ENCODE results near the gene DLG2. TPM values are rescaled to one million over a fixed set of nuclear protein-coding genes. Genes with fewer than 3 reads are reported as not detected.
"Not testable (repeated sequence)": the region's sequence is repeated elsewhere in the genome, so short reads cannot be mapped to it uniquely, and the experiment has no call there.

The DLG2 gene
- total RNA-seq, 1 experiment from 2014 or later = 0.20 TPM

DNA sequence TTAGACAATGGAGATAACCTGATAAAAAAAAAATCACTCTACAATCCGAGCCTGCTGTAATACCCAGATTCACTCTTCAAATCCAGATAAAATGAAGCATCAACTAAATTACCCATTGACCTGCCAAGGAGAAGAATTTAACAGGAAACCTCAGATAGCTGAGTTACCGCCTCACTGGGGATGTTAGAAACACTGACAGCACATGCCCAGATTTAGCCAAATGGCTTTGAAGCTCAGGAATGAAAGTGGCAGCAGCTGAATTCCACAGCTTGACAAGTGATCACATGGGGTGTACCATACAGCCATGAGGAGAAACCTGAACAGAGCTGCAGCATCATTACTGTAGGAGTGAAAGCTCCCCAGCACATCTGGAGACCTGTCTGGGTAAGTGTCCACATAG lies 807.6 kb downstream of the DLG2 start:
- in situ Hi-C loops (cut with HindIII; ENCODE audit: low pct_unique_long_range_greater_than_20kb, low sequenced_read_pairs) = no loop called here
- DNase-seq (ENCODE audit: low read depth) = no peak

GRCh38 chr11:84819128-84819527 lies 808.0 kb downstream of the DLG2 start:
- in situ Hi-C loops (cut with HindIII; ENCODE audit: low pct_unique_long_range_greater_than_20kb, low sequenced_read_pairs) = no loop called here
- DNase-seq (ENCODE audit: low read depth) = no peak

- in situ Hi-C loops (cut with HindIII; ENCODE audit: low pct_unique_long_range_greater_than_20kb, low sequenced_read_pairs) = no loop called here
- no peak for DNase-seq (ENCODE audit: low read depth)
Observed at GRCh38 chr11:84817998-84818397, 809.1 kb downstream of the DLG2 start.

- in situ Hi-C loops (cut with HindIII; ENCODE audit: low pct_unique_long_range_greater_than_20kb, low sequenced_read_pairs) = no loop called here
- no peak for DNase-seq (ENCODE audit: low read depth)
Observed at GRCh38 chr11:84812471-84812969, 814.6 kb downstream of the DLG2 start.

DNA sequence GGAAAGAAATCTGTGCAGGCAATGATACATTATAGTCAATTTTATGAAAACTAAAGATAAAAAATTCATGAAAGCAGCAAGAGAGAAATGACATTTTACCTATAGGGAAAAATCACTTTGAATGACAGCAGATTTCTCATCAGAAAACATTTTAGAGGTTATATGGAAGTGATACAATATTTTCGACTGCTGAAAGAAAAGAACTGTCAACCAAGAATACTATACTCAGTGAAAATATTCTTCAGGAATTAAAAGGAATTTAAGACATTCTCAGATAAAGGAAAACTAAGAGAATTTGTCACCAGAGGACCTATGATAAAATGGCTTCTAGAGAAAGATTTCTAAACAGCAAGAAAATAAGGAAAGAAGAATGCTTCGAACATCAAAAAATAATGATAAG lies 820.8 kb downstream of the DLG2 start:
- DNase-seq (ENCODE audit: low read depth) = no peak
- in situ Hi-C loops (cut with HindIII; ENCODE audit: low pct_unique_long_range_greater_than_20kb, low sequenced_read_pairs) = no loop called here

DNA sequence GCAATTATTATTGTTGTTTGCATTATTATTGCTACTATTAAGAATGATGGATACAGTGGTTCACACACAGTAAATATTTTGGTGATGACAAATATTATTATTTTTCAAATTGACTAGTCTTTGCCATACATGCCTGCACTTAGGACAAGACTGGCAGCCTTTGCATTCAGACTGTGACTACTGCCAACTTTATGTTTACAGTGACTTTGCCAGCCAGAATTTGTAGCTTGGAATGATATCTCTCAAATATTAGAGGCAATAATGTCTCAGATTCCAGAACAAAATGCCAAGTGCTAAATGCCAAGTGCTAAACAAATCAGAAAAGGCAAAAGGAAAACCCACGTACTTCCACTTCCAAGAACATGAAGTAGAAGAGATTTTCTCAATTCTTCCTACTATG lies 823.1 kb downstream of the DLG2 start:
- in situ Hi-C loops (cut with HindIII; ENCODE audit: low pct_unique_long_range_greater_than_20kb, low sequenced_read_pairs) = no loop called here
- no peak for DNase-seq (ENCODE audit: low read depth)

- in situ Hi-C loops (cut with HindIII; ENCODE audit: low pct_unique_long_range_greater_than_20kb, low sequenced_read_pairs) = no loop called here
- no peak for DNase-seq (ENCODE audit: low read depth)
Observed at GRCh38 chr11:84800755-84801346, 826.3 kb downstream of the DLG2 start.

- in situ Hi-C loops (cut with HindIII; ENCODE audit: low pct_unique_long_range_greater_than_20kb, low sequenced_read_pairs) = no loop called here
- DNase-seq (ENCODE audit: low read depth) = no peak
Observed at GRCh38 chr11:84799112-84799511, 828.0 kb downstream of the DLG2 start.

DNA sequence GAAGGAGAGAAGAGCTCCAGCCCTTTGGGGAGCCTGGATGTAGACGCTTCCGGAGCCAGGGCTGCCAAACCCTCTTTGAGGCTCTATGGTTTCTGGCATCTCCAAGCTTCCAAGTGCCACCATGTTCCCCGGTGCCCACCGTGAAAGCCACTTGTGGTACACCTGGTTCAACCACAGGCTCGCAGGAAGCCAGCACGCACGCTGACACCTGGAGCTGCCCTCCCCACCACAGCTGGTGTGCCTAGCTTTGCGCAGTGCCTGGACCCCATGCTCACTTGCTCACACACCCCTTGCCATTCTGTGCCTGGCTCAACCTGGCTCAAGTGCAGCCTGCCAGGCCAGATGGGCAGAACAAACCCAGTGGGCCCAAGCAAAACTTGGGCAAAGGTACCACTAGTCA lies 831.4 kb downstream of the DLG2 start:
- in situ Hi-C loops (cut with HindIII; ENCODE audit: low pct_unique_long_range_greater_than_20kb, low sequenced_read_pairs) = no loop called here

DNA sequence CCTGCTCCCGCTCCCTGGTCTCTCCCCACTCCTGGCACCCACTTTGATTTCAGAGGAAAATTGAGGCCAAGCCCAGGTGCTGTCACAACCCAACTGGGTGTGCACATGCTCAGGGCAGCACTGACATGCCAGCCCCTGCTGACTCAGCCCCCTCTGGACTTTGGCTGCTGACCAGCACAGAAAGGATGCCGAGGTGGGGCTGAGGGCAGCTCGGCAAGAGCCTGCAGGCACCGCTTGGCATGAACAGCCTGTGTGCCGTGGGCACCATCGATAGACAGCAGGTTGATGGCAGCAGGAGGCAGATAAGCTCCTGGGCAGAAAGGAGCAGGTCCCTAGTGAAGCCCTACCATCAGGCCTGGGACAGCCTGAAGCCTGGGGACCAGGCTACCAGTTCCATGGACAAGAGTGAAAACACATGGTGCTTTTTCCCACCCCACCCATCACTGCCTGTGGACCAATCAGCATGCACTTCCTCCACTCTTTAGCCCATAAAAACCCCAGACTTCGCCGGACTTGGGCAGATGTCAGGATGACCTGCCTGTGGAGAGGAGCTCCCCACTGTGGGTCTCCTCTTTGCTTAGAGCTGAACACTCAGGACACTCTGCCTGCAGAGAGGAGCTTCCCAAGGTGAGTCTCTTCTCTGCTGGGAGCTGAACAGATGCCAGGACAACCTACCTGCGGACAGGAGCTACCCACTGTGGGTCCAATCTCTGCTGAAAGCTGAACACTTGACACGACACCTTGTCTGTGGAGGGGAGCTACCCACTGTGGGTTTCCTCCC lies 832.3 kb downstream of the DLG2 start:
- DNase-seq (ENCODE audit: low read depth) = no peak
- in situ Hi-C loops (cut with HindIII; ENCODE audit: low pct_unique_long_range_greater_than_20kb, low sequenced_read_pairs) = no loop called here

More for the DNA sequence above, 831.4 kb downstream of the DLG2 start:
- DNase-seq (ENCODE audit: low read depth) = no peak

GRCh38 chr11:84793318-84793717 lies 833.8 kb downstream of the DLG2 start:
- in situ Hi-C loops (cut with HindIII; ENCODE audit: low pct_unique_long_range_greater_than_20kb, low sequenced_read_pairs) = no loop called here

GRCh38 chr11:84790849-84791427 lies 836.2 kb downstream of the DLG2 start:
- no peak for DNase-seq (ENCODE audit: low read depth)
- in situ Hi-C loops (cut with HindIII; ENCODE audit: low pct_unique_long_range_greater_than_20kb, low sequenced_read_pairs) = no loop called here

More at GRCh38 chr11:84793318-84793717, 833.8 kb downstream of the DLG2 start:
- DNase-seq (ENCODE audit: low read depth) = no peak

DNA sequence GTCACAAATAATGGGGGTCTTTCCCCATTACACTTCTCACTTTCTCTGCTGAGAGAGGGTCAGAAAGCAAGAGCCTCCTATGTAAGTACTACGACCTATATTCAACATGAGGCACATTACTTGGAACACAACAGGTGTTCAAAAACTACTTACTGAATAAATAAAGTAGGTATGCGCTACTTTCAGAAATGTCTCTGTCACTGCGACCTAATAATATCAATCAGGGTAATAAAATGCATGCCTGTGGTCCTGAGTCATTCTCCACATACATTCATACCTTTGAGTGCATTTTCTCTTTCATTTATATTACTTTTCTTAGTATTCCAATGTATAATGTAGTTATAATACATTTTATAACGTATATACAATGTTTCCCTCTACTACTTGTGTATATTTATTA lies 838.9 kb downstream of the DLG2 start:
- in situ Hi-C loops (cut with HindIII; ENCODE audit: low pct_unique_long_range_greater_than_20kb, low sequenced_read_pairs) = no loop called here
- no peak for DNase-seq (ENCODE audit: low read depth)

GRCh38 chr11:84784158-84784557 lies 843.0 kb downstream of the DLG2 start:
- DNase-seq (ENCODE audit: low read depth); in situ Hi-C loops (cut with HindIII; ENCODE audit: low pct_unique_long_range_greater_than_20kb, low sequenced_read_pairs): not testable (repeated sequence)

DNA sequence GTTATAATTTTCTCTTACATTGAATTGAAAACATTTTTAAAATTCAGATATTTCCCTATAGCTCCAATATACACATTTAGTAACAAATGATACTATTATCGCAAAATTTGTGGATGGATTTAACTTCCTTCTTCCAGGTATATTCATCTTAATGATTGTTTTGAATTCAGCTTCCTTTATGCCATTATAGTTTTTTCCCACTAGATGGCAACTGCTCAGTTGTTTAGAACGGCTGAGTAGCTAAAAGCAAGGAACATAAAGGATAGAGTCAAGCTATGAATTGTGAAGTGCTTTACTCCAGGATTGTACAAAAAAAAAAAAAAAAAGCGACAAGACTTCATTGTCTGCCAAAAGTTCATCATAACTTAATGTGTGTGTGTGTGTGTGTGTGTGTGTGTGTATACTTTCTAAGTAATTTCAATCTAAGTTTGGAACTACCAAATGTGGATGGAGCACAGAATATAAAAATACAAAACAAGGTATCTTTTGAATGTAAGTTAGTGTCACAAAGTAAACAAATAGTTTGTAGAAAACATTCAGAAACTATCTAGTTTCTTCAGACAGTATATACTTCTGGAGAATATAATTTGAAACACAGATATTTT lies 846.4 kb downstream of the DLG2 start:
- in situ Hi-C loops (cut with HindIII; ENCODE audit: low pct_unique_long_range_greater_than_20kb, low sequenced_read_pairs) = no loop called here
- DNase-seq (ENCODE audit: low read depth) = peak; percentile 21

GRCh38 chr11:84775503-84775902 lies 851.6 kb downstream of the DLG2 start:
- DNase-seq (ENCODE audit: low read depth) = no peak
- in situ Hi-C loops (cut with HindIII; ENCODE audit: low pct_unique_long_range_greater_than_20kb, low sequenced_read_pairs) = no loop called here

GRCh38 chr11:84763931-84764330 lies 863.2 kb downstream of the DLG2 start:
- no peak for DNase-seq (ENCODE audit: low read depth)
- in situ Hi-C loops (cut with HindIII; ENCODE audit: low pct_unique_long_range_greater_than_20kb, low sequenced_read_pairs) = no loop called here

- no peak for DNase-seq (ENCODE audit: low read depth)
- in situ Hi-C loops (cut with HindIII; ENCODE audit: low pct_unique_long_range_greater_than_20kb, low sequenced_read_pairs) = no loop called here
Observed at GRCh38 chr11:84757711-84758110, 869.4 kb downstream of the DLG2 start.

- in situ Hi-C loops (cut with HindIII; ENCODE audit: low pct_unique_long_range_greater_than_20kb, low sequenced_read_pairs) = no loop called here
- no peak for DNase-seq (ENCODE audit: low read depth)
Observed at GRCh38 chr11:84751371-84751770, 875.8 kb downstream of the DLG2 start.
